ENCODE measurements around the gene SLC25A11.

The SLC25A11 gene

DNA sequence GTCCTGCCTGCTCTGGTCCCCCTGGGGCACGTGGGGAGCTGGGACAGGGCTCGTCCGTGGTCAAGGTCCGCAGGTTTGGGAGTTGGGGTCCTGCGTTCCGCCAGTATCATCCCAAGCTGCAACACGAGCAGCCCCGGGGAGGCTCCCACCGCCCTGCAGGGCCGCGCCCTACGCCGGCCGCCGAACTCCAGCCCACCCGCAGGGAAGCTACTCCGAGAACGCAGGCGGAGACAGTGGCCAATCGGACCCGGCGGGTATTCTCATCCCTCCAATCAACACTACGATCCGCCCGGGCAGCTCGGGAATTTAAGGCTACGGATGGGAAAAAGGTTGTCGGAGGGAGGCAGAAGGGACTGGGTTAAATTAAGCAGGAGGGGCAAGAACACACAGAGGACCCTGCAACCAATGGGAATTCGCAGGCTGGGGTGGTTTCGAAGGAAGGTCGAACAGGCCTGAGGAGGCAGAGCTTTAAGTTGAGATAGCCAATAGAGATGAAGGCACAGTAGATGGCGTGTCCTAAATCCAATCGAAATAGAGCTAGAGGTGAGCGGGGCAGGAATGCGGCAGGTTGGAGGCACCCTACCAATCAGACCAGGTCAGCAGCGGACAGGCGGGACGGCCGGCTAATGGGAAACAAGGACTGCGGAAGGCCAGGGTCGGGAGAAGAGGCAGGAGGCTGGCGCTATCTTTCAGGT, 27.1 kb upstream of the SLC25A11 start:
- peak; percentile 100 for DNase-seq (ENCODE audit: low read depth, low spot score)

DNA sequence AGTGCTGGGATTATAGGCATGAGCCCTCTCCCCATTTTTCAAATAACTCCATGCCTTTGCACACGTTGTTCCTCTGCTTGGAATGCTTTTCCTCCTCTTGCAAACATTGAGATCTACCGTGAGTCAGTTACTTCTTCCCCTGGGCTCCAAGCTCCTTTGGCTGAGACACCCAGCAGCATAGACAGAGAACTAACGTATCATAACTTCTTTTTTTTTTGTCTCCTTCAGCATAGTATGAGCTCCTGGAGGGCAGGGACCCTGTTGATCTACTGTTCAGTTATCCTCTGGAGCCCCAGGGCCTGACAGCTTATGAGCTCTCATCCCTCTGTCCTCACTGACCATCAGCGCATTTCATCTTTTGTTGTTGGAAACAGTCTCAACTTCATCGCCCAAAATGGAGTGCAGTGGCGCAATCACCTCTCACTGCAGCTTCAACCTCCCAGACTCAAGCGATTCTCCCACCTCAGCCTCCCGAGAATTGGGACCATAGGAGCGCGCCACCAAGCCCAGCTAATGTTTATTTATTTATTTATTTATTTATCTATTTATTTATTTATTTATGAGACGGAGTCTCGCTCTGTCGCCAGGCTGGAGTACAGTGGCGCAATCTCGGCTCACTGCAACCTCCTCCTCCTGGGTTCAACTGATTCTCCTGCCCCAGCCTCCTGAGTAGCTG, 25.6 kb upstream of the SLC25A11 start:
- DNase-seq (ENCODE audit: low read depth, low spot score): no peak

DNA sequence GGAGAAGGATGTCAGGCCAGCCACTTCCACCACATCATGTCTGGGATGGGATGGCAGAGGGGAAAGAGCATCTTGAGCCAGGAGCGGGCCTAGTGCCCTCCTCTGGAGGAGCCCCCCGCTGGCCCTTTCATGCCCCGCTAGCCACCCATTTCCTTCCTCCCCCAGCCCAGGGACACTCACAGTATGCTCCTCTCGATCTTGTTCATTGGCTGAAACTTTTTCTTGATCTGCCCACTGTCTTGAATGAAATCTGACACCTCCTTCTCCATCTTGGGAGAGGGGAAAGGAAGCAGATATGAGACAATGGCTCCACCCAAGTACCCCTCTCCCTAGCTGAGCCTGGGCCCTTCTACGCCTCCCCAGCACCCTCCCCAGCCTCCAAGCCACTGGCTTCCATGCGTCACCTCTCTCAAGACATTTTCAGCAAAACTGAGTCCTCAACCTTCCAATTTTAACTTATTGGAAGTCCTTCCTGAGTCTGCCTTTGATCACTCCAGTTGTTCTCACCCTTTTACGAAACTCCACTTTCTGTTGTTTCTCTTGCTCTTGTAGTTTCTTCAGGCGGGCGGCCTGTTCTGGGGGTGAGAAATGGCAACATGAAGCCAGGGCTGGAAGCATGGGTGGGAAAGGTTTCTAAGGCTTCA, 20.6 kb upstream of the SLC25A11 start:
- DNase-seq (ENCODE audit: low read depth, low spot score): peak; percentile 32

DNA sequence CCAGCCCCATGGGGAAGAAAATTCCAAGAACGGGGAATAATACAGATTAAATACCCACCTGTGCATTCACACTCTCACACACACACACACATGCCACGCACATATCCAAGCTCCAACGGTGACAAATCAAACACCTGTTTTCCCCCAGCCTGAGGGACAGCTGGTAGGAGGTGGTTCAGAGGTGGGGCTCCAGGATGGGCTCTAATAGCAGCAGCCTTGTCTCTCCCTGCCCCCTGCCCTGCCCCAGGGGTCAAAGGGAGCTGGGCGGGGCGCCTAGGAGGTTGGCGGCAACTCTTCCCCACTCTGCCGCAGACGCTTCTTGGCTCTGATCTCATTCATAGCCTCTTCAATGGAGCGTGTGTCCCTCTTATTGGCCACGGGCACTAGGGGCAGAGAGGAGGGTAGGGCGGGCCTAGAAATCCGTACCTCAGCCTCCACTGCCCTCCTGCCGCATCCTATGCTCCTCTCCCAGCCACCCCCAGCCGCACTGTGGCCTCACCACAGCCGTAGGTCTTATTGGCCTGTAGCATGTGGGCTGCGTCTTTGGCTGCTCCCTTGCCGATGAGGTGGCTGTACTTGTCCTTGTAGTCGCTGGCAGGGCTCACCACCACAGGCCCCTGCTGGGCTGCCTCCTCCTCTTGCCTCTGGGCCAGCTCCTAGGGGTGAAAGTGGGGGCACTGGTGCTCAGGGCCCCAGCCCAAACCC, 19.6 kb upstream of the SLC25A11 start:
- DNase-seq (ENCODE audit: low read depth, low spot score): peak; percentile 47

DNA sequence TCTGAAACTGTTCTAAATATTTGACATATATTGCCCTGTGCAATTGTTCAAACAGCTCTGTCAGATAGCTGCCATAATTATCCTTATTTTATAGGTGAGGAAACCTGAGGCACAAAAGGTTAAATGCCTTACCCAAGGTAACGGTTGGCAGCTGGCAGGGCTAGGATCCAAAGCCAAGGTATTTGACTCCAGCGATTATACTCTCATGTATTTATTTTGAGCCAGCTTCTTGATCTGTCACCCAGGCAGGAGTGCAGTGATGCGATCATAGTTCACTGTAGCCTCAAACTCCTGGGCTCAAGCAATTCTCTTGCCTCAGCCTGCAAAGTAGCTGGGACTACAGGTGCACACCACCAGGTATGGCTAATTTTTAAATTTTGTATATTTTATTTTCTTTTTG, 18.3 kb upstream of the SLC25A11 start:
- DNase-seq (ENCODE audit: low read depth, low spot score): no peak

DNA sequence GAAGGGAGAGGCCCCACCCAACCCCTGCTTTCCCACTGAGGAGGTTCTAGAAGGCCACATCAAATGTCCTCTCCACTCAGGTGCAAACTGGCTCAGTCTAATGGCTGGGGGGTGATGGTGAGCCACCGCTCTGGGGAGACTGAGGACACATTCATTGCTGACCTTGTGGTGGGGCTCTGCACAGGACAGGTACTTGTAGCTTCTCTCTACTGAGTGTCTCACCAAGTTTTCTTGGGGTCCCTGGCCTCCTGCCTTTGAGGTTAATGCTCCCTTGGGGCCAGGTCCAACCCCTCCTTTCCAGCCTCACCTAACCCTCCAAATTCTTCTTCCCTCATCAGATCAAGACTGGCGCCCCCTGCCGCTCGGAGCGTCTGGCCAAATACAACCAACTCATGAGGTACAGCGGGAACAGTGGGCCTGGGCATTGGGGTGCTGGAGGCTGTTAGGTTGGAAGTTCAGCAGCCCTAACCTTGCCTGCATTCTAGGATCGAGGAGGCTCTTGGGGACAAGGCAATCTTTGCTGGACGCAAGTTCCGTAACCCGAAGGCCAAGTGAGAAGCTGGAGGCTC, 16.7 kb upstream of the SLC25A11 start:
- DNase-seq (ENCODE audit: low read depth, low spot score): peak; percentile 41

DNA sequence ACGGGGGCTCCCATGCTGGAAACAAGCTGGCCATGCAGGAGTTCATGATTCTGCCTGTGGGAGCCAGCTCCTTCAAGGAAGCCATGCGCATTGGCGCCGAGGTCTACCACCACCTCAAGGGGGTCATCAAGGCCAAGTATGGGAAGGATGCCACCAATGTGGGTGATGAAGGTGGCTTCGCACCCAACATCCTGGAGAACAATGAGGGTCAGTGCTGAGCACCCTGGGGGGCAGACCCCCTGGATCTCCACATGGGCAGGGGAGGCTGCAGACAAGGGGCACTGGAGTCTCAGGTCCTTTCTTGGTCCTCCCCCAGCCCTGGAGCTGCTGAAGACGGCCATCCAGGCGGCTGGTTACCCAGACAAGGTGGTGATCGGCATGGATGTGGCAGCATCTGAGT, 15.2 kb upstream of the SLC25A11 start:
- no peak for DNase-seq (ENCODE audit: low read depth, low spot score)

DNA sequence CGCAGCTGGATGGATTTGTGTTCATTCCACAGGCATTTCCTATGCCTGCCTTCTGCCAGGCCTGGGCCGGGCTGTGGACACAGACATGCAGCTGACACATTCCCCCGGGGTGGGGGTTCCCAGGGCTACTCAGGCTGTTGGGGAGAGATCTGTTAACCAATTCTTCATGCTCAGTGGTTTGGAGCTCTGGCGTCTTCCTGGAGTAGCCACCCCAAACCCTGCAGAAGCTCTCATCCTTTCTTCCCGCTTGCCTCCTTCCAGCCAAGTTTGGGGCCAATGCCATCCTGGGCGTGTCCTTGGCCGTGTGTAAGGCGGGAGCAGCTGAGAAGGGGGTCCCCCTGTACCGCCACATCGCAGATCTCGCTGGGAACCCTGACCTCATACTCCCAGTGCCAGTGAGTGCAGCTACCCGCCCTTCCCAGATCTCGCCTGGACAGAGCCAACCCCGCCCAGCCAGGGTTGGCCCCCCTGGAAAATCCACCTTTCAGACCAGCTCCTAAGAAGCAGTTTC, 13.7 kb upstream of the SLC25A11 start:
- no peak for DNase-seq (ENCODE audit: low read depth, low spot score)

DNA sequence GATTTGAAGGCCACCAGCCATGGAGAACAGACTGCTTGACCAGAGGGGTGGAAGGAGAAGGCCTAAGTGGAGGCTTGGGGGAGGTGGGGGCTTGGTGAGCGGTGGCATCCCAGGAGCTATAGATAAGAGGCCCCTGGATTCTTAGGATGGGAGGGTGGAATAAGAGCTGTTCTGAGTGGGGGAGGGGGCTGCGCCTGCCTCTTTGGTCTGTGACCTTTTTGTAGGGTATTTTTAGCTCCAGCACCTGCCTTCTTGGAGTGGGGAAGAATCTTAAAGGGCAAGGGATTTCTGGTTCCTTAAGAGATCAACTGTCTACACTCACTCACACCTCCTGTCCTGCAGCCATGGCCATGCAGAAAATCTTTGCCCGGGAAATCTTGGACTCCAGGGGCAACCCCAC, 11.6 kb upstream of the SLC25A11 start:
- DNase-seq (ENCODE audit: low read depth, low spot score): peak; percentile 29

DNA sequence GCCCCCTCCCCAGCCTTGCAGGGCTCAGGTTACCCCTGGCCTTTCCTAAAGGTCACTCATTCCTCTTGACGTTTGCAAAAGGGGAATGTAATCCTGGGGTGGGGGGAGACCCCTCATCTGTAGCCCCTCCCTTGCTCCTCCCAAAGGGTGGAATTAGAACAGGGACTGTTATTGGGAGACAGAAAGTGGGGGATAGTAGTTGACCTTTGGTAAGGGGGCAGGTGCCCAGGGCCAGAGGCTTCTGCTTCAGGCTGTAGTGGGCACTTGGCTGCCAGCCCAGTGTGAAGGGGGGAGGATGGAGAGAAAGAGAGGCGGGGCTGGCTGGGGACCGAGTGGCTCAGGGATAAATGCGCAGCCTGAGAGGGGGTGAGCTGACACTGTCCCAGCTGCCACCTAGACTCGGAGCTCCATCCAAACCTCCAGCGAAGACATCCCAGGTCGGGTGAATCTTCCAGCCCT, 10.9 kb upstream of the SLC25A11 start, which contains the start of gene ENO3:
Gene ENO3 (plus strand): TSS at position 374 of the 459 bp plus-strand sequence. CDS start 711 bp downstream, outside the sequence.
- peak; percentile 36 for DNase-seq (ENCODE audit: low read depth, low spot score)

DNA sequence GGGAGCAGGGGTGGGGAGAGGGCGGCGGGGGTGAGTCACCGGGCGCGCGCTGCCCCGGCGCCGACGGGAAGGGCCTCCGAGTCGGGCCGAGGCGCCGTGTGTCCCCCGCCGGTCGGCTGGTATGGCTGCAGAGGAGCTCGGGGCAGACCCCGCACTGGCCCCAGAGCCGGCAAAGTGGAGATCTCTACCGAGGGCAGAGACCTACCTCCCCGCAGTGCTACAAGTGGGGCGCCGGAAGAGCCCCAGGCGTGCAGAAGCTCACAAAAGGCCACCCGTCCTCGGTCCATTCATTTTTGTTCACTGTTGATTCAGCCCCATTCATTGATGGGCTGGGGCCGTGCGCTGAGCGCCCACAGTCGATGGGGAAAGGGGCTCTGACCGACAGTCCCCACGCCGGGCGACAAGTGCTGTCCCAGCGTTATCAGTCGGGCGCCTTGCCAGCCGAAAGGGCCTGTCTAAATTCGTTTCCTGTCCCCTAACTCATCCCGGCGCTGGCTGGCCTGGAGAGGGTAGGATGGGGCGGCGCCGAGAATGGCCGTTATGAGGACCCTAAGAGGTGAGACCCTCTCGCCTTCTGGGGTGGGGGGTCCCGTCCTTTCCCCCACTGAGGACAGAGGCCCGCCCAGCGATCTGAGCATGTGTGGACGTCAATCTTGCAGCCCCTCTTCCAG, 10.4 kb upstream of the SLC25A11 start:
- DNase-seq (ENCODE audit: low read depth, low spot score): peak; percentile 72

DNA sequence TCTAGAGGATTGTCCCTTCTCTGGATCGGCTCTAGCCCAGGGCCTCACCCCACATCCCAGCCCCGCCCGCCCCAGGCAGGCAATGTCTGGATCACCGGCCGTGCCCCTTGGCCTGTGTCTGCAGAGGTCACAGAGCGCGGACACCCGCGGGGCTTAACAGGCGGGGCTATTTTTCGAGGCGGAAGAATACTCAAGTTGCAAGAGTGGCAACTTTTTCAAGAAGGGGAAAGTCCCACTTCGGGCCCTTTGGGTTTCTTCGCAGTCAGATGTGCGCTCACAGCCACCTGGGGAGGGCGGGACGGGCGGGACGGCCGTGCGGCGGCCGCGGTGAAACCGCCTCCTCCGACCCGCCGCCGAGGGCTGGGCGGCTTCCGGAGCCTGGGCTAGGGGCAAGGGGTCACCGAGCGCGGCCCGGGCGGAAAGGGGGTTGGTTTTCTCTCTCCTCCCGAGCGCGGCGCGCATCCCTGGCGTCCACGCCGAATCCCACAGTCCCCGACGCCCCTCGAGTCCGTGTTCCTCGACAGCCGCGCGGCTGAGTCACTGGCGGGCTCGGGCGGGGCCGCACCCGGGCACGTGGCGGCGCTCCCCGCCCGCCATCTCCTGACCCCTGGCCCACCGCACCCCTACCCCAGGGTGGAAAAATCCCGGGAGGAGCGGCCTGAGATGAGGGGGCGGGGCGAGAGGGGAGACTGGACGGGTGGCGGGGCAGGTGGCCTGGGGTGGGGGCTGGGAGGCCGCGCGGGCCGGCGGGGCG, 9.7 kb upstream of the SLC25A11 start:
- peak; percentile 92 for DNase-seq (ENCODE audit: low read depth, low spot score)

DNA sequence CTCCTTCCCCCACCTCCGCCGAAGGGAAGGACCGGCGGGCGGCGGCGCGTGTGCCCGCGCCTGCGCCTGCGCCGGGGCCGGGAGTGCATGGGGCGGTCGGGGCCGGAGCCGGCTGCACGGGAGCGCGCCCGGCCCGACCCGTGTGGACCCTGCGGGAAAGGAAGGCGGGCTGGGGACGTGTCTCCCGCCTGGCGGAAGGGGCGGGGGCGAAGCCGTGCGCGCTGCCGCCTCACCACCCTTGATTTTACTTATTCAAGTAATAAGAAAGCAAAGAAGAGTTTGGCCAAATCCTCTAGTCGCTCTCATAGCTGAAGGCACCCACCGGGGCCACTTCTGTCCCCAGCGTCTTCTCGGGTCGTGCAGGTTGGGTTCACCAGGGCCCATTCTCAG, 9.1 kb upstream of the SLC25A11 start:
- DNase-seq (ENCODE audit: low read depth, low spot score): peak; percentile 94

DNA sequence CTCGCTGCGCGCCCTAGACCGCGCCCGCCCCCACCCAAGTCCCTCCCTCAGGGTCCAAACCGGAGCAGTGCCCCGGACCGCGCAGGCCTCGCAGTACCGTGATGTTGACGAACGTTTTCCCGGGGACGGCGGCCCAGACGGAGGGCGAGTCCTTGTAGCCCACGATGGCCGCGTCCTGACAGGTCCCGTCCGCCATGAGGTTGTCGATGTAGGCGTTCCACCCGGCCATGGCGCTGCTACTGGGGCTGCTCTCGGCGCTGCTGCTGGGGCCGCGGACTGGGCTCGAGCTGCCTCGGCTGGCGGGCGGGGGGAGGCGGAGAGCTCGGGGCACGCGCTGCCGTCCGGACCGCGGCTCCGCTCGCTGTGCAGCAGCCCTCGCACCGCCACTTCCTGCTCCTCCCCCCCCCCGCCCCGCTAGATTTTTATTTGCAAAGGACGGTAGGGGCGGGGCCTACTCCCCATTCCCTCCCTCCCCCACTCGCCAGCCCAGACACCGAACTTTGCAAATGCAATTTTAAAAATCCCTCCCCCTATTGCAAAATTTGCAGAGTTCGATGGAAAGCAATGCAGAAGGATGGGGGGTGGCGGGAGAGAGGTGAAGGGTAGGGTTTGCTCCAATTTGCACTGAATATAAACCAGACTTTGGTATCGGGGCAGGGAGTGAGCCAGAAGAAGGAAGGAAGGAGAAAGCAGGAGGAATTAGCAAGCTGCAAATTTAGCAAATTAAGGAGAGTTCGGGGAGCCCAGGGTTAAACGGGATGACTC, 8.5 kb upstream of the SLC25A11 start, which contains the start of gene PFN1:
Gene PFN1 (minus strand): TSS at position 365 of the 765 bp plus-strand sequence. CDS start 136 bp downstream, at position 229.
- DNase-seq (ENCODE audit: low read depth, low spot score): peak; percentile 82

DNA sequence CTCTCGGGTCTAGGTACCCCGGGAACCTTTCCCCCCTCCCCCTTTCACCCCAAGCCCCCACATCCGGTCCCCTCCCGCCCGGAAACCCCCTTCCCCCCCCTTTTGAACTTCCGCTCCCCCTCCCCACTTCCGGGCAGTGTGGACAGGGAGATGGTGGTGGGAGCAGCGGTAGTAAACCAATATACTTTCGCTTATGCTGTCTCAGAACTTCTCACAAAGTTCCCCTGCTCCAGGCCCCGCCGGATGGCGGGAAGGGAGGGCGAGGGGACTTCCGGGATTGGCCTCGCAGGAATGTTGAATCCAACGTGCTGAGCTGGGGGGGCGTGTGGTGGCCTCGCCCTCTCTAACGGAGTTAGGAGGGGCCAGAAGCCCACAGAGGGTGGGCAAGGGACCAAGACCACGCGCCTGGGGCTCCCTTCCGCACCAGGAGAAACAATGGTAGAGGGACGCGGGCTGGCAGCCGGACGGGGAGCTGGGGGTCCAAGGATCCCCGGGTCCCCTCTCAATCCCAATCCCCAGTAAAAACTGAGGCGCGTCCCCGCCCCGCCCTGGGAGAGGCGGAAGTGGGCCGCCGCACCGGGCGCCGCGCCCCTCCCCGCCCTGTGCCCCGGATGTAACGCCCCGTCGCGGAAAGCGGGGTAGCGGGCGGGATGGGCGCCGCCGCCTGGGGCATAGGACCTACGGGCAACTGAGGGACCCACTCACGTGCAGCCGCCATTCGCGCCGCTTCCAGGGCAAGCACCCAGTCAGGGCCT, 7.7 kb upstream of the SLC25A11 start:
- peak; percentile 72 for DNase-seq (ENCODE audit: low read depth, low spot score)

DNA sequence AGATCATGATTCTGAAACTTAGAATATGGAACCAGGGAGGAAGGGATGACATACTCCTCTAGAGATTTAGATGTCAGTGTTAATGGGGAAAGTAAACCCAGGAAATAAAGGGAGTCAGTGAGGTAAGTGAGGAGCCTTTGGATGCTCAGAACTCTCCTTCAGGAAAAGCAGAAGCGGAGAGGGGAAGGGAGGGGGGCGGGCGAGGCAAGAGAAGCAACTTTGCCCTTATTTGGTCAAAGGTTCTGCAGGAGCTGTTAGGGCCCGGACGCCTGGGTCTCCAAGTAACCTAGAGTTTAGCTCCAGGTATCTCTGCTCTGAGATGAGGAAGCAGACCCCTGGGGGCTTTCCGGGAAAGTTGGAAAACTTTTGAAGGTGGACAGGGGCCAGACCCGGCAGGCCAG, 7.2 kb upstream of the SLC25A11 start:
- no peak for DNase-seq (ENCODE audit: low read depth, low spot score)

DNA sequence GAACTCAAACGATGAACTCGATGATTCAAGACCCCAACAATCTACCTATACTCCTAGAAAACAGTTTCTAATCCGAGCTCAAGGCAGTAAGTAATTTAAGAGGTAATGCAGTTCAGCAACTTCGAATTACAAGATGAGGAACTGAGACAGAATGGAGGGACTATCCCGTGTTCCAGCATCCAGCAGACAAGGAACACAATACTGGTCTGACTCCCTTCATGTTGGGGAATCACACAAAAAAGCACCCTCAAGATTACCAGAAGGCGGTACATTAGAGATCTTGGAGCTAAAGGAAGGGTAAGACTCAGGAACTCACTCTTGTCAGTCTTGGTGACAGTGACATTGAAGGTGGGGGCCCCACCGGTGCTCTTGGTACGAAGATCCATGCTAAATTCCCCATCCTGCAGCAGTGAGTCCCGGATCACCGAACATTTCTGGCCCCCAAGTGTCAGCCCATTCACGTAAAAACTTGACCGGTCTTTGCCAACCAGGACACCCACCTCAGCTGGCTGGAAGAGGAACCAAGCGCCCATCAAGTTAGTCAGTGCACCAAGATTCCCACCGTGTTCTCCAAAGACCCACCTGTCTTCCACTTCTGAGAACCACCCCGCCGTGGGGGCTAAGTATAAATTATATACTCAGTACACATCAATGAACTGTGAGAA, 6.6 kb upstream of the SLC25A11 start:
- no peak for DNase-seq (ENCODE audit: low read depth, low spot score)

DNA sequence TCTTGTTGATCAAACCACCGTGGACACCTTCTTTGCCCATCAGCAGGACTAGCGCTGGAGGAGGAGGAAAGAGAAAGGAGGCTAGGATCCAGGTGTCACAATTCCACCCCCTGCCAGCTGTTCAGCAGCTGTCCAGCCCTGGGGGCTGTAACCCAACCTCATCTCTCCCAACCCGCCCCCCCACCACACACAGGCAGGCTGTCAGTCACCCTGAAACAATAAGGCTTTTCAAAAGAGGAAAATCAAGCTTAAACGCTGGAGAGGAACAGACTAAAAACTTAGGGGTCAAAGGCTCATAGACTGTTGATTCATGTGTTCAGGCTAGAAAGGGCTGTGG, 6.1 kb upstream of the SLC25A11 start:
- peak; percentile 48 for DNase-seq (ENCODE audit: low read depth, low spot score)

All from ELF-1 (cell line).